T-cell (primary cell): Measurements from ENCODE around the gene GRK3. TPM values are rescaled to one million over a fixed set of nuclear protein-coding genes. Genes with fewer than 3 reads are reported as not detected.

Source experiments
- ATAC-seq, 4 experiments: fragments of 200-7000 bp in 3 of 4; fragments of 150-1000 bp in 1 of 4; cut with Tn5 transposase; replicated peaks in 1 of 4; 1 replicate in 3 of 4; 2 replicates in 1 of 4; pipeline ENCODE4 v1.10.0; 2021; ENCODE audit warnings: moderate library complexity in 3 of 4, mild to moderate bottlenecking in 2 of 4, moderate number of reproducible peaks in 1 of 4
- CTCF ChIA-PET, 2 donors: fragments of 300-600 bp; sonication (Branson Sonifier 250); formaldehyde crosslinking; loops; one replicate each; lab custom pipeline; 2022; ENCODE audit warnings: antibody characterized with exemption in 2 of 2; lab: Charles Lee
- POLR2A ChIA-PET, 2 donors: fragments of 300-600 bp; sonication (Branson Sonifier 250); formaldehyde crosslinking; loops; one replicate each; lab custom pipeline; 2022; ENCODE audit warnings: antibody characterized with exemption in 2 of 2; lab: Charles Lee
- DNase-seq, 35 experiments: peaks; one replicate each; pipeline versions ENCODE4 v3.0.0 to v3.0.0-alpha.2; 2013 to 2023
- H3K27ac ChIP-seq: one replicate; pipeline ENCODE4 v1.5.1; 2013; ENCODE audit warnings: low read length
- H3K27me3 ChIP-seq, 2 experiments: replicated peaks in 1 of 2; 1 replicate in 1 of 2; 2 replicates in 1 of 2; pipeline versions ENCODE4 v1.6.1 to v1.7.0; 2013; ENCODE audit warnings: low read length in 1 of 2, mixed read lengths in 1 of 2; ENCODE audit not compliant: control insufficient read depth in 2 of 2, insufficient read depth in 2 of 2; ENCODE audit errors: extremely low read depth in 1 of 2
- H3K36me3 ChIP-seq, 2 donors: 1 replicate in 1 of 2; 2 replicates in 1 of 2; pipeline versions ENCODE4 v1.6.1 to v1.7.0; 2013; ENCODE audit warnings: low read length in 1 of 2; ENCODE audit not compliant: control insufficient read depth in 2 of 2, insufficient read depth in 1 of 2; ENCODE audit errors: extremely low read depth in 1 of 2
- H3K4me1 ChIP-seq, 2 experiments: 1 replicate in 1 of 2; 2 replicates in 1 of 2; pipeline versions ENCODE4 v1.6.1 to v1.7.0; 2013; ENCODE audit warnings: low read length in 2 of 2, mixed read lengths in 1 of 2; ENCODE audit not compliant: insufficient read depth in 2 of 2, control insufficient read depth in 1 of 2; ENCODE audit errors: extremely low read depth in 1 of 2
- H3K4me3 ChIP-seq, 2 donors: 1 replicate in 1 of 2; 2 replicates in 1 of 2; pipeline versions ENCODE4 v1.5.1 to v1.7.0; 2013; ENCODE audit warnings: mild to moderate bottlenecking in 2 of 2, low read length in 1 of 2, moderate library complexity in 1 of 2; ENCODE audit not compliant: control insufficient read depth in 1 of 2; ENCODE audit errors: extremely low read depth in 1 of 2
- H3K9me3 ChIP-seq: 2 replicates; pipeline ENCODE4 v1.7.0; 2013
- H3K27ac Mint-ChIP-seq, 2 donors: one replicate each; pipeline ENCODE4 v1.8.0; 2020 to 2021; ENCODE audit warnings: mild to moderate bottlenecking in 2 of 2, mixed read lengths in 2 of 2
- H3K27me3 Mint-ChIP-seq, 2 donors: one replicate each; pipeline ENCODE4 v1.8.0; 2021 to 2022; ENCODE audit warnings: mixed read lengths in 2 of 2
- H3K36me3 Mint-ChIP-seq: one replicate; pipeline ENCODE4 v1.8.0; 2021; ENCODE audit warnings: mixed read lengths
- H3K4me1 Mint-ChIP-seq, 3 donors: one replicate each; pipeline ENCODE4 v1.8.0; 2020 to 2022; ENCODE audit warnings: mixed read lengths in 3 of 3, mild to moderate bottlenecking in 1 of 3
- H3K4me3 Mint-ChIP-seq, 3 donors: one replicate each; pipeline ENCODE4 v1.8.0; 2020 to 2022; ENCODE audit warnings: mild to moderate bottlenecking in 3 of 3, mixed read lengths in 3 of 3, moderate library complexity in 3 of 3
- H3K9me3 Mint-ChIP-seq, 3 donors: one replicate each; pipeline ENCODE4 v1.8.0; 2020 to 2022; ENCODE audit warnings: mixed read lengths in 3 of 3
- WGBS: methylation state at CpG from one replicate; pipeline ENCODE4 v1.1.5; 2013; ENCODE audit warnings: missing lambda C conversion rate; ENCODE audit not compliant: insufficient coverage; 5-methylcytosine and 5-hydroxymethylcytosine counted together
- total RNA-seq, 35 experiments: library from RNA in 6 of 35; stranded (reverse) in 6 of 35; fragments of 120-200 nt in 1 of 35; gene quantifications; one replicate each; pipeline versions ENCODE4 v1.2.1 to v1.2.4 and lab custom pipeline; 2013 to 2026

Gene GRK3
- total RNA-seq, 5 donors from 2014 or later (not counting 1 experiment from before 2014, with no cell fraction given), result 1.4 to 7.0 (median 3.6) TPM

- H3K9me3 Mint-ChIP-seq, result no peaks in the 10 kb centered on the region
- no peaks in the 10 kb centered on the region for H3K4me1 ChIP-seq
- POLR2A ChIA-PET, result no interaction called here
- 100% methylated on average over 2 of the region's 6 CpGs for WGBS
- no peaks in the 10 kb centered on the region for H3K27me3 Mint-ChIP-seq
- no peak overlapping the region for H3K4me3 ChIP-seq
- no peaks in the 10 kb centered on the region for H3K4me1 Mint-ChIP-seq
- H3K27ac Mint-ChIP-seq, result no peak overlapping the region
- H3K9me3 ChIP-seq, result no peaks in the 10 kb centered on the region
- CTCF ChIA-PET, result no interaction called here
- H3K27ac ChIP-seq, result no peak overlapping the region
- H3K27me3 ChIP-seq, result no peaks in the 10 kb centered on the region
- H3K36me3 ChIP-seq, result no peaks in the 10 kb centered on the region
- ATAC-seq (no peak), DNase-seq (no peak)
- H3K4me3 Mint-ChIP-seq, result no peak overlapping the region
- H3K36me3 Mint-ChIP-seq, result peaks cover 2% of the 10 kb centered on the region
Observed at GRCh38 chr22:25670070-25670461, 105.6 kb downstream of the GRK3 start.

- ChIA-PET POLR2A (no interaction called here), CTCF (no interaction called here)
- no peak overlapping the region for H3K4me3 Mint-ChIP-seq
- no peaks in the 10 kb centered on the region for H3K36me3 ChIP-seq
- no peak overlapping the region for H3K4me3 ChIP-seq
- H3K9me3 ChIP-seq, result no peaks in the 10 kb centered on the region
- no peaks in the 10 kb centered on the region for H3K4me1 Mint-ChIP-seq
- H3K9me3 Mint-ChIP-seq, result no peaks in the 10 kb centered on the region
- H3K27ac ChIP-seq, result no peak overlapping the region
- ATAC-seq (no peak), DNase-seq (no peak)
- no peaks in the 10 kb centered on the region for H3K27me3 Mint-ChIP-seq
- H3K4me1 ChIP-seq, result no peaks in the 10 kb centered on the region
- H3K27me3 ChIP-seq, result no peaks in the 10 kb centered on the region
- no peak overlapping the region for H3K27ac Mint-ChIP-seq
- 47% methylated on average over 2 of the region's 5 CpGs for WGBS
- H3K36me3 Mint-ChIP-seq, result peaks cover 2% of the 10 kb centered on the region
Observed at GRCh38 chr22:25672289-25673084, 108.0 kb downstream of the GRK3 start.

GRCh38 chr22:25673713-25674112 is 109.2 kb downstream of the GRK3 start:
- DNase-seq (no peak), ATAC-seq (no peak)
- CTCF ChIA-PET, result no interaction called here
- no peaks in the 10 kb centered on the region for H3K36me3 ChIP-seq
- H3K27ac ChIP-seq, result no peak overlapping the region
- WGBS, result 100% methylated on average over 1 of the region's 5 CpGs
- H3K9me3 ChIP-seq, result no peaks in the 10 kb centered on the region
- H3K4me3 ChIP-seq, result no peak overlapping the region
- H3K27ac Mint-ChIP-seq, result no peak overlapping the region
- H3K27me3 ChIP-seq, result no peaks in the 10 kb centered on the region
- H3K36me3 Mint-ChIP-seq, result peaks cover 2% of the 10 kb centered on the region
- no peak overlapping the region for H3K4me3 Mint-ChIP-seq
- H3K27me3 Mint-ChIP-seq, result no peaks in the 10 kb centered on the region
- no peaks in the 10 kb centered on the region for H3K4me1 Mint-ChIP-seq
- H3K4me1 ChIP-seq, result no peaks in the 10 kb centered on the region
- no peaks in the 10 kb centered on the region for H3K9me3 Mint-ChIP-seq
- POLR2A ChIA-PET, result no interaction called here

GRCh38 chr22:25677631-25678030 is 113.2 kb downstream of the GRK3 start:
- WGBS, result 83% methylated on average over 2 of the region's 4 CpGs
- CTCF ChIA-PET, result no interaction called here

GRCh38 chr22:25680051-25680450 is 115.6 kb downstream of the GRK3 start:
- WGBS, result 33% methylated on average over 1 of the region's 2 CpGs
- Histone ChIP-seq H3K27me3 (no peaks in the 10 kb centered on the region), H3K4me1 (no peaks in the 10 kb centered on the region), H3K9me3 (no peaks in the 10 kb centered on the region), H3K36me3 (no peaks in the 10 kb centered on the region), H3K27ac (no peak overlapping the region), H3K4me3 (no peak overlapping the region)
- ATAC-seq (no peak), DNase-seq (no peak)
- Mint-ChIP-seq H3K27ac (no peak overlapping the region), H3K9me3 (no peaks in the 10 kb centered on the region), H3K36me3 (no peaks in the 10 kb centered on the region), H3K4me1 (no peaks in the 10 kb centered on the region), H3K4me3 (no peak overlapping the region), H3K27me3 (no peaks in the 10 kb centered on the region)
- CTCF ChIA-PET, result no interaction called here
- POLR2A ChIA-PET, result no interaction called here

More at GRCh38 chr22:25677631-25678030, 113.2 kb downstream of the GRK3 start:
- H3K27ac ChIP-seq, result no peak overlapping the region
- no peak for DNase-seq
- H3K27me3 ChIP-seq, result no peaks in the 10 kb centered on the region
- no peaks in the 10 kb centered on the region for H3K9me3 ChIP-seq
- Mint-ChIP-seq H3K27me3 (no peaks in the 10 kb centered on the region), H3K9me3 (no peaks in the 10 kb centered on the region), H3K36me3 (peaks cover 2% of the 10 kb centered on the region), H3K4me1 (no peaks in the 10 kb centered on the region), H3K4me3 (no peak overlapping the region), H3K27ac (no peak overlapping the region)
- no peak overlapping the region for H3K4me3 ChIP-seq
- no peak for ATAC-seq
- no peaks in the 10 kb centered on the region for H3K36me3 ChIP-seq
- POLR2A ChIA-PET, result no interaction called here
- no peaks in the 10 kb centered on the region for H3K4me1 ChIP-seq

GRCh38 chr22:25680956-25681355 is 116.5 kb downstream of the GRK3 start:
- no peak overlapping the region for H3K4me3 ChIP-seq
- ChIA-PET CTCF (no interaction called here), POLR2A (no interaction called here)
- no peak overlapping the region for H3K4me3 Mint-ChIP-seq
- no peaks in the 10 kb centered on the region for H3K9me3 ChIP-seq
- H3K4me1 Mint-ChIP-seq, result no peaks in the 10 kb centered on the region
- H3K9me3 Mint-ChIP-seq, result no peaks in the 10 kb centered on the region
- H3K27ac ChIP-seq, result no peak overlapping the region
- H3K27me3 Mint-ChIP-seq, result no peaks in the 10 kb centered on the region
- no peaks in the 10 kb centered on the region for H3K4me1 ChIP-seq
- ATAC-seq (no peak), DNase-seq (no peak)
- H3K36me3 ChIP-seq, result no peaks in the 10 kb centered on the region
- H3K36me3 Mint-ChIP-seq, result no peaks in the 10 kb centered on the region
- no peaks in the 10 kb centered on the region for H3K27me3 ChIP-seq
- no peak overlapping the region for H3K27ac Mint-ChIP-seq
- WGBS, result 96% methylated on average over 5 of the region's 6 CpGs
